ENCODE results near the gene KCNB1. TPM values are rescaled to one million over a fixed set of nuclear protein-coding genes. Genes with fewer than 3 reads are reported as not detected.
"Not testable (repeated sequence)": the region's sequence is repeated elsewhere in the genome, so short reads cannot be mapped to it uniquely, and the experiment has no call there.

The KCNB1 gene
- total RNA-seq, 2 experiments from 2014 or later, result not detected

DNA sequence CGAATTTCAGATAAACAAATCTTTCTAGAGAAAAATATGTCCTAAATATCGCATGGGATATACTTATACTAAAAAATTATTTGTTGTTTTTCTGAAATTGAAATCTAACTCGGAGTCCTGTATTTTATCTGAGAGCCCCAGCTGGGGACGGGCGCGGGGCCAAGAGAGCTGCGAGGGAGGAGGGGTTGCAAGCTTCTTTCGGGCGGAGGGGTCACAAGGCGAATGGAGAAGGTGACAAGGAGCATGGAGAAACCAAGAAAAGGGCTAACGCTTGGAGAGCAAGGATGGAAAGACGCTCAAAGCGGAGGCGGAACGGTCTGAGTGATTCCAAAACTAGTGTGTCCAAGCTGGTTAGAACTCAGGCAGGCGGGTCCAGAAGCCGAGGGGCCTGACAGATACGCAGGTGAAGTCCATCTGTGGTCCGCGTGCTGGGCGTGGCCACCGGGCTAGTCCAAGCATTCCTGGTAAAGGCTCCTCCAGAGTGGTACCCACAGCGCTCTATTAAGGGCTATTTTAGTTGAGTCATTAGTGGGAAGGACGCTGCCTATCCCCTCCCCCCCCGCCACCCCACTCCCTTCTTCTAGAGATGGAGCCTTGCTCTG is 163.2 kb downstream of the KCNB1 start:
- POLR2A ChIA-PET, result interaction anchor here (1.6 kb wide), 1 partner anchor 28 kb away, joined by 4 read pairs; no protein-coding TSS in a partner anchor

DNA sequence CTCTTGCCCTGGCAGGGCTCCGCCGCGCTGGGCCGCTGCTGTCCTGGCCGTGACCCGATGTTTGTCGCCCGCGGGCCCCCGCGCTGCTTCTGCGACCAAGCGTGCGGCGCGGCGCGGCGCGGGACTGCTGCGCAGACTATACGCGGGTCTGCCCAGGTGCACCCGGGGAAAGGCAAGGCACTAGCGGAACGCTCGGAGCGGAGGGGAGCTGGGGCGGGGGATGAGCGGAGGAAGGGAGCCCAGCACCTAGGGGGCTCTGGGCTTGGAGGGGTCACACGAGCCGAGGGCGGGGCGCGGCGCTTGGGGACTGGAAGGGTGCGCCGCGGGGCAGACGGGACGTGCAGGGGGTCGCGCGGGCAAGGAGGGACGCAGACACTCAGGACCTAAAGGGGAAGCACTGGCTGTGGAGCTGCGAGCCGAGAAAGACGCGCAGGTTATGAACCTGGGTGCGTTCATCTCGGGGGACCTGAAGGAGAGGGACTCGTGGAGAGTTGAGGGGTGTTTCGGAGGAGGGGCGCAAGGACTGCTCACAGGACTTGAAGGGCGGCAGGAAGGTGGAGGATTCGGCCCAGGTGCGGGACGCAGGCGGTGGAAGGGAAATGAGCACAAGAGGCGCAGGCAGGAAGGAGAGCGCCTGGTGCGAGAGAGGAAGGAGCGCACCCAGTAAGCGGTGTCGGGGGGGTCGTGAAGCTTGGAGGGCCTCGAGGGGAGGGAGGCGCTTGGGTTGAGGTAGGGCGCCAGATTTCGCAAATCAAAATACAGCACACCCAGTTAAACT is 163.8 kb downstream of the KCNB1 start:
- ChIA-PET POLR2A (interaction anchor here (1.6 kb wide), 1 partner anchor 28 kb away, joined by 4 read pairs; no protein-coding TSS in a partner anchor), CTCF (interaction anchor here (0.5 to 1.2 kb wide), 3 partner anchors 11 to 389 kb away, joined by 3 to 6 read pairs (median 4); no protein-coding TSS in a partner anchor)

More for the DNA sequence above, 163.2 kb downstream of the KCNB1 start:
- CTCF ChIA-PET, result interaction anchor here (0.5 to 1.2 kb wide), 2 partner anchors 11 to 389 kb away, joined by 3 to 4 read pairs; no protein-coding TSS in a partner anchor

DNA sequence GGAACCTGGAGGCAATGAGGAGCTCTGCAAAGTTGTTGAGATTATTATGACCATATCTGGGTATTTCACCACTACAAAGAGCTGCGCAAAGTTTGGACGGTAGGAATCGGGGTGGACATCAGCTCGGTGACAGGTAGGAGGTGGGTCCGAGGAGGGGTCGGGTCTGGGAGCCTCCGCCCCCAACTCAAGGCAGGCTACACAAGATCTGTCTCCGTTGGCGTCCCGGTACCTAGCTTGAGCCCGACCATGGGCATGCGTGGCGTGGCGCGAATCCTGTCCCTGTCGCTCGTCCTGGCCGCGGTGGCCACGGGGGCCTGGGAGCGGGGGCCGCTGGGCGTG is 164.4 kb downstream of the KCNB1 start:
- ChIA-PET CTCF (interaction anchor here (1.0 kb wide), 1 partner anchor 15 kb away, joined by 6 read pairs; no protein-coding TSS in a partner anchor), POLR2A (interaction anchor here (1.6 kb wide), 1 partner anchor 27 kb away, joined by 4 read pairs; no protein-coding TSS in a partner anchor)

GRCh38 chr20:49316704-49317103 is 165.8 kb downstream of the KCNB1 start:
- ChIA-PET CTCF (no interaction called here), POLR2A (no interaction called here)

GRCh38 chr20:49315580-49315979 is 166.9 kb downstream of the KCNB1 start:
- CTCF ChIA-PET, result no interaction called here
- POLR2A ChIA-PET, result no interaction called here

GRCh38 chr20:49314052-49314451 is 168.4 kb downstream of the KCNB1 start:
- POLR2A ChIA-PET, CTCF ChIA-PET: not testable (repeated sequence)

Other genes starting within 250 kb of the KCNB1 start
- gene ZNFX1, start 204.6 kb downstream of the KCNB1 start, total RNA-seq, result 10 to 100 TPM; 47.3 to 47.6 TPM
- 1 to 10 TPM; 7.9 to 8.2 TPM for gene PTGIS, start 85.5 kb upstream of the KCNB1 start, total RNA-seq
- gene B4GALT5, start 231.2 kb upstream of the KCNB1 start, total RNA-seq, result 10 to 100 TPM; 37.6 to 39.3 TPM

All from activated CD8-positive, alpha-beta memory T cell treated with anti-CD3 and anti-CD28 coated beads for 36 hours (primary cell).